Left ventricle myocardium inferior (tissue), 1 donor: Measurements from ENCODE around the gene TNIP1. TPM values are rescaled to one million over a fixed set of nuclear protein-coding genes. Genes with fewer than 3 reads are reported as not detected.

Experiments used
- DNase-seq: peaks from one replicate; pipeline ENCODE4 v3.0.0-alpha.2; 2020
- H3K27ac ChIP-seq: fragments of 200-600 bp; replicated peaks from 2 replicates; pipeline ENCODE4 v1.8.0; 2021
- H3K27me3 ChIP-seq: fragments of 200-600 bp; 2 replicates; pipeline ENCODE4 v1.8.0; 2021; ENCODE audit warnings: low read depth
- H3K36me3 ChIP-seq: fragments of 200-600 bp; 2 replicates; pipeline ENCODE4 v1.8.0; 2021
- H3K4me1 ChIP-seq: fragments of 200-600 bp; 2 replicates; pipeline ENCODE4 v1.8.0; 2021
- H3K4me3 ChIP-seq: fragments of 200-600 bp; 2 replicates; pipeline ENCODE4 v1.8.0; 2021; ENCODE audit warnings: mild to moderate bottlenecking, moderate library complexity
- H3K9me3 ChIP-seq: fragments of 200-600 bp; replicated peaks from 2 replicates; pipeline ENCODE4 v1.8.0; 2021
- intact Hi-C: fragments of 100-400 bp; cut with micrococcal nuclease; formaldehyde crosslinking; loops from one replicate; pipeline ENCODE4 v1.11.0; 2022
- total RNA-seq: library from RNA; stranded (reverse); fragmentation: NEBNext Ultra II Directional; extraction: Animal tissue kit (Norgen Biotek cat#: 25700); gene quantifications from one replicate; pipeline ENCODE4 v1.2.1, GENCODE V29; 2021
- TF ChIP-seq, protein P1 (sequence below): fragments of 200-600 bp; IDR thresholded peaks from 2 replicates; pipeline ENCODE4 v1.8.0; 2021; ENCODE audit warnings: antibody characterized with exemption, mild to moderate bottlenecking, borderline replicate concordance
- donor health status: DM: no; HTN: yes; CAD: no; lungs with severe emphysema.

The TNIP1 gene
- total RNA-seq, 1 donor from 2014 or later = 131 TPM

GRCh38 chr5:151097820-151098767 lies 17.3 kb upstream of the TNIP1 start:
- DNase-seq = no peak
- no peaks in the 10 kb centered on the region for H3K9me3 ChIP-seq
- TF ChIP-seq, protein P1, sequence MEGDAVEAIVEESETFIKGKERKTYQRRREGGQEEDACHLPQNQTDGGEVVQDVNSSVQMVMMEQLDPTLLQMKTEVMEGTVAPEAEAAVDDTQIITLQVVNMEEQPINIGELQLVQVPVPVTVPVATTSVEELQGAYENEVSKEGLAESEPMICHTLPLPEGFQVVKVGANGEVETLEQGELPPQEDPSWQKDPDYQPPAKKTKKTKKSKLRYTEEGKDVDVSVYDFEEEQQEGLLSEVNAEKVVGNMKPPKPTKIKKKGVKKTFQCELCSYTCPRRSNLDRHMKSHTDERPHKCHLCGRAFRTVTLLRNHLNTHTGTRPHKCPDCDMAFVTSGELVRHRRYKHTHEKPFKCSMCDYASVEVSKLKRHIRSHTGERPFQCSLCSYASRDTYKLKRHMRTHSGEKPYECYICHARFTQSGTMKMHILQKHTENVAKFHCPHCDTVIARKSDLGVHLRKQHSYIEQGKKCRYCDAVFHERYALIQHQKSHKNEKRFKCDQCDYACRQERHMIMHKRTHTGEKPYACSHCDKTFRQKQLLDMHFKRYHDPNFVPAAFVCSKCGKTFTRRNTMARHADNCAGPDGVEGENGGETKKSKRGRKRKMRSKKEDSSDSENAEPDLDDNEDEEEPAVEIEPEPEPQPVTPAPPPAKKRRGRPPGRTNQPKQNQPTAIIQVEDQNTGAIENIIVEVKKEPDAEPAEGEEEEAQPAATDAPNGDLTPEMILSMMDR = no peak
- no peaks in the 10 kb centered on the region for H3K27me3 ChIP-seq
- peaks cover 20% of the 10 kb centered on the region for H3K36me3 ChIP-seq
- H3K4me1 ChIP-seq = peaks cover 69% of the 10 kb centered on the region
- no peak overlapping the region for H3K27ac ChIP-seq
- intact Hi-C loops = no loop called here
- H3K4me3 ChIP-seq = no peak overlapping the region

DNA sequence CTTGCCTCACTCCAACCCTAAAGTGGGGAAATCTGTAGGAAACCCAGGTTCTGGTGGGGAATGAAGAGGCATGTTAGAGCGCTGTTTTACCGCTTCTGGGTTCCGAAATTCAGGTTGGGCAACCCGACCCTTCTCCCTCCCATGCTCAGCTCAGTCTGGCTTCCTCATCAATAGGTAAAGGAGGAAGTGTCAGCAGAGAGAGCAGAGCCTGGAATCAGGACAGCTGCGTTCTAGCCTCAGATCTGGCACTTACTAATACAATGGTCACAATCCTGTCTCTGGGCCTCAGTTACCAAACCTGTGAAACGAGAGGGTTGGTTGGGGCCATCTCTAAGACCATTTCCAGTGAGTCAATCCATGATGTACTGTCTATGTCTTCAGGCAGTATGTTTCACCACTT lies 16.2 kb upstream of the TNIP1 start:
- Histone ChIP-seq H3K27ac (peak overlapping the region; percentile 73), H3K9me3 (no peaks in the 10 kb centered on the region), H3K4me1 (peaks cover 66% of the 10 kb centered on the region), H3K4me3 (no peak overlapping the region), H3K27me3 (no peaks in the 10 kb centered on the region), H3K36me3 (peaks cover 10% of the 10 kb centered on the region)
- DNase-seq = no peak
- intact Hi-C loops = no loop called here
- TF ChIP-seq, protein P1 = no peak

DNA sequence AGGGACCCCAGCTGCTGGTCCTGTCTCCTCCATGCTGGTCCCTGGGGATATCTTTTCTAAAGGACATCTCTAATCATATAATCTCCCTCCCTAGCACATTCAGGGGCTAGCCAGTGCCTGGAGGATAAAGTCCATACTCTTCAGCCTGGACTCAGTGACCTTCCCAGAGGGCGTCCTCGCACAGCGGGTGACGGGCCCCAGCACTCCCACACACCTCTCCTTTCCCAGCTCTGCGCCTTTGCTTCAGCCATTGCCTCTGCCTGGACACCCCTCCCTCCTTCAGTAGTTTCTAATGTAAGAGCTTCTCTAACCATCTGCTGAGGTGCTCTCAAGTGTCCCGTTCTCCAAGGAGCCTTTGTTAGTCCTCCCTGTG lies 15.2 kb upstream of the TNIP1 start:
- no peaks in the 10 kb centered on the region for H3K9me3 ChIP-seq
- H3K27ac ChIP-seq = peak overlapping the region; percentile 73
- H3K4me3 ChIP-seq = no peak overlapping the region
- peaks cover 55% of the 10 kb centered on the region for H3K4me1 ChIP-seq
- H3K27me3 ChIP-seq = no peaks in the 10 kb centered on the region
- intact Hi-C loops = no loop called here
- no peak for DNase-seq
- TF ChIP-seq, protein P1 = no peak
- H3K36me3 ChIP-seq = peaks cover under 1% of the 10 kb centered on the region

DNA sequence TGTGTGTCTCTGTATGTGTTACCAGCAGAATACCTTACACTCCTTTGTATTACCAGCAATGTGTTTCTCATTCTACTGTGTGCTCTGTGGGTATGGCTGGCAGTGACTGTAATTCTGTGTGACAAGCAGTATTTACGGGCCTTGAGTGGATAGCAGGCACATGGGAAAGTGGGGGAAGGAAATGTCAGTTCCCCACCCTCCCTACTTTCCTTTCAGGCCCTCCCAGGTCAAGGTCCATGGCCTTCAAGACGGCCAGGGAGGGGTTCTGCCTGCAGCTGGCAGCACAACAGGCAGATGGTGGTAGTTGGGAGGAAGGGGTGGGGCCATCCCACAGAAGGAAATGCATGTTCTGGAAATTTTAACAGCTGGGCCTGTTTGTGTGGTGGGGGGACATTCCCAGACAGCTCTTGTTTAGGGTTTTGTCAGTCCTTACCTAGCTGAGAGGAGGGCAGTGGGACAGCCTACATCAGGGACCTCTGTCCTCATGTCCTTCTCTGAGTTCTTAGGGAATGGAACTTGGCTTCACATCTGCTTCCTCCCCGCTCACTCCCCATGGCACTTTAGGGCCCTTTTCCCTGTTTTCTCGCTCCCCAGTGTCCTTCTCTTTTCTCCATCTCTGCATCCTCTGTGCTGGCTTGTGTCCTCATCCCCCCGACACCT lies 14.6 kb upstream of the TNIP1 start:
- Histone ChIP-seq H3K36me3 (no peaks in the 10 kb centered on the region), H3K27ac (peak overlapping the region; percentile 73), H3K4me3 (no peak overlapping the region), H3K4me1 (peaks cover 50% of the 10 kb centered on the region), H3K9me3 (no peaks in the 10 kb centered on the region), H3K27me3 (no peaks in the 10 kb centered on the region)
- TF ChIP-seq, protein P1 = no peak
- peak; percentile 61 for DNase-seq
- intact Hi-C loops = no loop called here

DNA sequence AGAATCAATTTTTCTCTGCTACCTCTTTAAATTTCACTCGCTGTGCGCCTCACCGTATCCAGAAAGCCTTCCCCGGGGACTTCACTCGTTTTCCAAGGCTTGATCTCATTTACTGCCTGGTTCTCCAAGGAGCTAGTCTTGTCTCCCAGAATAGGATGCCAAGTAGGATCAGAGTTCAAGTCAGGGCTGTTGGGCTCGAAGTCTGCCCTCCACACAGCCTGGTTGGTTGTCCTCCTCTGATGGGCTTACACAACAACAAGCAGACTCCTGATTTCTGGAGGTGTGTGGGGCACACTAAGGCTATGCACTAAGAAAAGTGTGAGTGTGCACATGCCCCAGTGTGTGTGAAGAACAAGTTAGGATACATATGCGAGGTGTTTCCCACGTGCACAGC lies 14.0 kb upstream of the TNIP1 start:
- TF ChIP-seq, protein P1 = no peak
- intact Hi-C loops = no loop called here
- Histone ChIP-seq H3K36me3 (no peaks in the 10 kb centered on the region), H3K27ac (peak overlapping the region; percentile 73), H3K27me3 (no peaks in the 10 kb centered on the region), H3K4me3 (no peak overlapping the region), H3K4me1 (peaks cover 47% of the 10 kb centered on the region), H3K9me3 (no peaks in the 10 kb centered on the region)
- DNase-seq = no peak
